Ovary (tissue), 3 donors: ENCODE results near the gene RAC3.

Experiments used
- POLR2A ChIP-seq: fragments of 450-650 bp; IDR thresholded peaks from one replicate; pipeline ENCODE4 v1.6.1; 2017; ENCODE audit warnings: antibody characterized with exemption, mild to moderate bottlenecking, moderate library complexity
- TF ChIP-seq, protein P1 (sequence below), 3 donors: fragments of 450-650 bp in 2 of 3; fragments of 200-600 bp in 1 of 3; IDR thresholded peaks; one replicate each; pipeline versions ENCODE4 v1.5.1 to v1.8.0; 2016 to 2022; ENCODE audit warnings: antibody characterized with exemption in 3 of 3, mild to moderate bottlenecking in 1 of 3
- donor health status: DM: no; HTN: no; CAD: no.

DNA sequence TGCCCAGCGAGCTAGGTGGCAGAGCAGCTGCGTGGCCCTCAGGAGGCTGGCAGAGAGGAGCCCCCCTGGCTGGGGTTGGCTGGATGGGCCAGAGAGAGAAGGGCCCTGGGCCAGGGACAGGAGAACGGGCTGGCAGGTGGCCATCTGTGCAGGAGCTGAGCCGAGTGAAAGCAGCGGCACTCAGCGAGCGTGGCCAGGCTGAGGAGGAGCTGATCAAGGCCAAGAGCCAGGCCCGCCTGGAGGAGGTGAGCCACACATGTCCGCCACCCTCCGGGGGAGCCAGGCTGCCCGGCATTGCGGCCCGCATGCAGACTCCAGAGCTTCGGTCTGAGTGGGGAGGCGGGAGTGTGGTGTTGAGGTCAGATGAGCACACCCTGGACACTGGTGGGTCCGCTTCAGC, 2.1 kb upstream of the RAC3 start:
- TF ChIP-seq, protein P1, sequence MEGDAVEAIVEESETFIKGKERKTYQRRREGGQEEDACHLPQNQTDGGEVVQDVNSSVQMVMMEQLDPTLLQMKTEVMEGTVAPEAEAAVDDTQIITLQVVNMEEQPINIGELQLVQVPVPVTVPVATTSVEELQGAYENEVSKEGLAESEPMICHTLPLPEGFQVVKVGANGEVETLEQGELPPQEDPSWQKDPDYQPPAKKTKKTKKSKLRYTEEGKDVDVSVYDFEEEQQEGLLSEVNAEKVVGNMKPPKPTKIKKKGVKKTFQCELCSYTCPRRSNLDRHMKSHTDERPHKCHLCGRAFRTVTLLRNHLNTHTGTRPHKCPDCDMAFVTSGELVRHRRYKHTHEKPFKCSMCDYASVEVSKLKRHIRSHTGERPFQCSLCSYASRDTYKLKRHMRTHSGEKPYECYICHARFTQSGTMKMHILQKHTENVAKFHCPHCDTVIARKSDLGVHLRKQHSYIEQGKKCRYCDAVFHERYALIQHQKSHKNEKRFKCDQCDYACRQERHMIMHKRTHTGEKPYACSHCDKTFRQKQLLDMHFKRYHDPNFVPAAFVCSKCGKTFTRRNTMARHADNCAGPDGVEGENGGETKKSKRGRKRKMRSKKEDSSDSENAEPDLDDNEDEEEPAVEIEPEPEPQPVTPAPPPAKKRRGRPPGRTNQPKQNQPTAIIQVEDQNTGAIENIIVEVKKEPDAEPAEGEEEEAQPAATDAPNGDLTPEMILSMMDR (IDR thresholded peaks at IDR 0.05) = no peak
- no peak for TF ChIP-seq POLR2A
